HepG2 (cell line): ENCODE data around the gene RPLP2. TPM values are rescaled to one million over a fixed set of nuclear protein-coding genes. Genes with fewer than 3 reads are reported as not detected.

ENCODE experiments used
- CSRNP2 ChIP-seq: sonication (generic); formaldehyde crosslinking; conservative IDR thresholded peaks from 2 replicates; pipeline ENCODE4 v1.8.0; 2022; ENCODE audit warnings: low read depth, missing genetic modification reagents
- DMAP1 ChIP-seq: IDR thresholded peaks from 2 replicates; pipeline ENCODE4 v1.6.1; 2016
- EHMT2 ChIP-seq: fragments of 200-600 bp; sonication (generic); IDR thresholded peaks from 2 replicates; pipeline ENCODE4 v1.7.0; 2017; ENCODE audit warnings: antibody characterized with exemption, low read depth, low read length, borderline replicate concordance
- KAT2B ChIP-seq: fragments of 150-350 bp; IDR thresholded peaks from 2 replicates; pipeline ENCODE4 v1.6.1; 2014; ENCODE audit warnings: low read depth, low read length, borderline replicate concordance
- KDM5A ChIP-seq: fragments of 200-600 bp; sonication (generic); IDR thresholded peaks from 2 replicates; pipeline ENCODE4 v1.7.0; 2018; ENCODE audit warnings: antibody characterized with exemption, mild to moderate bottlenecking, low read length, borderline replicate concordance
- KLF15 ChIP-seq: sonication (generic); formaldehyde crosslinking; IDR thresholded peaks from 2 replicates; pipeline ENCODE4 v1.8.1; 2023; ENCODE audit warnings: borderline replicate concordance, mild to moderate bottlenecking, inconsistent platforms, missing genetic modification reagents, mixed read lengths
- PHF21A ChIP-seq: sonication (generic); formaldehyde crosslinking; IDR thresholded peaks from 2 replicates; pipeline ENCODE4 v1.5.0; 2020; ENCODE audit warnings: mild to moderate bottlenecking, missing genetic modification reagents
- PRDM4 ChIP-seq: sonication (generic); formaldehyde crosslinking; IDR thresholded peaks from 2 replicates; pipeline ENCODE4 v1.9.0; 2021; ENCODE audit warnings: missing genetic modification reagents, borderline replicate concordance
- RFX1 ChIP-seq: fragments of 450-650 bp; IDR thresholded peaks from 2 replicates; pipeline ENCODE4 v1.6.1; 2017
- SCMH1 ChIP-seq: sonication (generic); formaldehyde crosslinking; IDR thresholded peaks from 2 replicates; pipeline ENCODE4 v1.9.0; 2021; ENCODE audit warnings: missing genetic modification reagents, mild to moderate bottlenecking, borderline replicate concordance
- SMYD3 ChIP-seq: sonication (generic); formaldehyde crosslinking; IDR thresholded peaks from 2 replicates; pipeline ENCODE4 v1.8.1; 2023; ENCODE audit warnings: mild to moderate bottlenecking, missing genetic modification reagents
- SNRNP70 ChIP-seq: fragments of 200-400 bp; formaldehyde crosslinking; IDR thresholded peaks from 2 replicates; pipeline ENCODE4 v1.6.1; 2017; ENCODE audit warnings: mild to moderate bottlenecking, low read depth, low read length, moderate library complexity
- SPEN ChIP-seq: sonication (generic); formaldehyde crosslinking; IDR thresholded peaks from 2 replicates; pipeline ENCODE4 v1.5.1; 2020; ENCODE audit warnings: low read depth, mild to moderate bottlenecking, missing genetic modification reagents
- TCF7L2 ChIP-seq: IDR thresholded peaks from 2 replicates; pipeline ENCODE4 v1.6.1; 2011; ENCODE audit warnings: mild to moderate bottlenecking, low read depth, low read length, moderate library complexity
- ZNF281 ChIP-seq: sonication (generic); formaldehyde crosslinking; IDR thresholded peaks from 2 replicates; pipeline ENCODE4 v1.4.0; 2020; ENCODE audit warnings: missing genetic modification reagents, borderline replicate concordance
- ZNF333 ChIP-seq: sonication (generic); formaldehyde crosslinking; IDR thresholded peaks from 2 replicates; pipeline ENCODE4 v1.4.0; 2020; ENCODE audit warnings: mild to moderate bottlenecking, missing genetic modification reagents, borderline replicate concordance
- ZNF362 ChIP-seq: sonication (generic); formaldehyde crosslinking; IDR thresholded peaks from 2 replicates; pipeline ENCODE4 v1.4.0; 2020; ENCODE audit warnings: missing genetic modification reagents, mild to moderate bottlenecking, borderline replicate concordance
- ZNF530 ChIP-seq: sonication (generic); formaldehyde crosslinking; IDR thresholded peaks from 2 replicates; pipeline ENCODE4 v1.5.0; 2020; ENCODE audit warnings: low read depth, mild to moderate bottlenecking, missing genetic modification reagents
- ZNF576 ChIP-seq: sonication (generic); formaldehyde crosslinking; IDR thresholded peaks from 2 replicates; pipeline ENCODE4 v1.4.0; 2020; ENCODE audit warnings: mild to moderate bottlenecking, missing genetic modification reagents
- ZSCAN9 ChIP-seq: IDR thresholded peaks from 2 replicates; pipeline ENCODE4 v1.6.1; 2016; ENCODE audit warnings: borderline replicate concordance
- polyA plus RNA-seq, 8 experiments: library from polyadenylated mRNA; depleted of rRNA in 3 of 8; stranded (reverse) in 7 of 8; unstranded in 1 of 8; fragments of >200 nt; fragmentation: Illumina TruSeq in 4 of 8; extraction: Trizol in 4 of 8; gene quantifications; 2 replicates each; pipeline versions ENCODE4 v1.2.1 to v1.2.3, GENCODE V29; 2011 to 2016; ENCODE audit warnings: low read depth in 4 of 8, missing spikeins in 1 of 8, mixed read lengths in 1 of 8; ENCODE audit not compliant: insufficient read depth in 1 of 8
- total RNA-seq, 5 experiments: library from RNA; depleted of rRNA; stranded (reverse); fragments of >200 nt; fragmentation: Illumina TruSeq; extraction: Trizol; gene quantifications; 2 replicates each; pipeline ENCODE4 v1.2.3, GENCODE V29; 2016; ENCODE audit warnings: low read depth in 1 of 5

The RPLP2 gene
- total and polyA plus RNA-seq, 2 of the 13 experiments (the other 11 are each of a cell fraction or from before 2014, with no cell fraction given), result 978 to 2,106 TPM

- TF ChIP-seq CSRNP2 (CRISPR knock-in tag), result no peak
- no peak for TF ChIP-seq SCMH1 (CRISPR knock-in tag)
- no peak for TF ChIP-seq KAT2B
- no peak for TF ChIP-seq ZSCAN9 (CRISPR knock-in tag)
- TF ChIP-seq ZNF281 (CRISPR knock-in tag), result no peak
- no peak for TF ChIP-seq EHMT2
- TF ChIP-seq KLF15, result no peak
- TF ChIP-seq KDM5A, result peak; percentile 50; the same call in 1 of the 2 replicates
- no peak for TF ChIP-seq SNRNP70
- no peak for TF ChIP-seq RFX1
- TF ChIP-seq PHF21A (CRISPR knock-in tag), result no peak
- TF ChIP-seq PRDM4, result no peak
- peak; percentile 34; the same call in 1 of the 2 replicates for TF ChIP-seq DMAP1 (CRISPR knock-in tag)
- TF ChIP-seq ZNF333 (CRISPR knock-in tag), result no peak
- peak; percentile 53 for TF ChIP-seq SPEN (CRISPR knock-in tag)
- TF ChIP-seq ZNF530, result no peak
- no peak for TF ChIP-seq ZNF576
- no peak for TF ChIP-seq SMYD3 (CRISPR knock-in tag)
- no peak for TF ChIP-seq TCF7L2
- TF ChIP-seq ZNF362, result no peak
Measured at GRCh38 chr11:777288-778255, 32.2 kb upstream of the RPLP2 start, which contains the start of gene GATD1 (continued).
